ENCODE data around the gene OSBPL7.

OSBPL7 gene

GRCh38 chr17:47821031-47821423 lies 567 bp downstream of the OSBPL7 start:
- Mint-ChIP-seq H3K27ac (peak overlapping the region; percentile 87), H3K27me3 (no peaks in the 10 kb centered on the region), H3K4me3 (peak overlapping the region; percentile 89), H3K36me3 (ENCODE audit: low read depth) (peaks cover 69% of the 10 kb centered on the region), H3K9me3 (no peaks in the 10 kb centered on the region), H3K4me1 (ENCODE audit: low read depth) (peaks cover 43% of the 10 kb centered on the region)
- intact Hi-C loops (cut with micrococcal nuclease) = no loop called here

DNA sequence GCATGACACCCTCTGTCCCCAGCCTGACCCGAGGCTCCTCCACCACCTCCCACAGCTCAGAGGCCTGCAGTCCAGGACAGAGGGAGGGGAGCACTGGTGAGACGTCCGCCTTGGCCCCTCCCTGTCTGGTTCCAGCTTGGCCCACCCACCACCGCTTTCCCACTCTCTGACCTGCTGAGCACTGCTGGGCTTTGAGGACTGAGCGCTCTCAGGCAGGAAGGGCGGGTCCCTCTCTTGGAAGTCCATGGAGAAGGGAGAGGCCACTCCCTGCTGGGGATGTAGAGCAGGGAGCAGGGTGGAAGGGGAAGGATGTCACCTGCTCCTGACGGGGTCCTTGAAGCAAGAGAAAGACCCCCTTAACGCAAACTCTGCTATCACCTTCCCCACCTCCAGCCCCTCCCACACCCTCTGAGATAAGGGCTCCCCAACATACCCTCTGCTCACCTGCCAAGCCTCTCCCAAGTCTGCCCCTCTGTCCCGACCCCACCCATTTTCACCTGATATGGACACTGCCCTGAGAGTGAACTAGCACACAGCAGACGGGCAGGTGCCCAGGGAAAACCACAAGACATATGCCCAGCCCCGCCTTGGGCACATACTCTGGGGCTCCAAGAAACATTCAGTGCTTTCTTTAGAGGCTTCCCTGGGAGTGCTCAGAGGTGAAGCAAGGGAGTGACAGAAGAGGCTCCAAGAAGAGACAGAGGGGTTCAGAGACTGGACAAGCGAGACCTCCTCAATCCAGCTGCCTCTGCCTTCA lies 1.4 kb downstream of the OSBPL7 start:
- no peaks in the 10 kb centered on the region for H3K9me3 Mint-ChIP-seq
- H3K27me3 Mint-ChIP-seq = no peaks in the 10 kb centered on the region
- peaks cover 69% of the 10 kb centered on the region for H3K36me3 Mint-ChIP-seq (ENCODE audit: low read depth)
- H3K4me1 Mint-ChIP-seq (ENCODE audit: low read depth) = peaks cover 43% of the 10 kb centered on the region
- H3K27ac Mint-ChIP-seq = no peak overlapping the region
- H3K4me3 Mint-ChIP-seq = no peak overlapping the region
- intact Hi-C loops (cut with micrococcal nuclease) = no loop called here

GRCh38 chr17:47819475-47819874 lies 2.1 kb downstream of the OSBPL7 start:
- intact Hi-C loops (cut with micrococcal nuclease) = no loop called here
- Mint-ChIP-seq H3K9me3 (no peaks in the 10 kb centered on the region), H3K4me1 (ENCODE audit: low read depth) (peaks cover 43% of the 10 kb centered on the region), H3K27ac (no peak overlapping the region), H3K27me3 (no peaks in the 10 kb centered on the region), H3K4me3 (no peak overlapping the region), H3K36me3 (ENCODE audit: low read depth) (peaks cover 69% of the 10 kb centered on the region)

GRCh38 chr17:47818002-47818695 lies 3.4 kb downstream of the OSBPL7 start:
- intact Hi-C loops (cut with micrococcal nuclease) = no loop called here
- Mint-ChIP-seq H3K4me3 (no peak overlapping the region), H3K27me3 (no peaks in the 10 kb centered on the region), H3K27ac (no peak overlapping the region), H3K4me1 (ENCODE audit: low read depth) (peaks cover 34% of the 10 kb centered on the region), H3K9me3 (no peaks in the 10 kb centered on the region), H3K36me3 (ENCODE audit: low read depth) (peaks cover 65% of the 10 kb centered on the region)

DNA sequence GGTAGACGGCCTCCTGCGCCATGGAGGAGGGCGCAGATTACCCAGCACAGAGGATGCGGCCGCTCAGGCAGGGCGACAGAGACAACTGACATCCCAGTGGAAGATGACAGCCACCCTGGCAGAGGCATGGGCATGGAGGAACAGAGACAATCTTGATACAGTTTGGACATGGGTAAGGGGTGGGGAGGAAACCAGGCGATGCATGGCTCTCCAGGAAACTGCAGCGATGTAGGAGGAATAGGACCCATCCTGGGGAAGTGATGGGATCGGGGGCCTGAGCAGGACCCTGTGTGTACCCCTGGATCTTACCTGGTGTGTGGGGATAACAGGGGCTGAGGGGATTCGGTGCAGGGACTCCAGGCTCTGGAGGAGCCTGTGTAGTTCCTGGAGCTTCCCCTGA lies 4.6 kb downstream of the OSBPL7 start:
- Mint-ChIP-seq H3K4me3 (no peak overlapping the region), H3K4me1 (ENCODE audit: low read depth) (peaks cover 22% of the 10 kb centered on the region), H3K27ac (no peak overlapping the region), H3K27me3 (no peaks in the 10 kb centered on the region), H3K9me3 (no peaks in the 10 kb centered on the region), H3K36me3 (ENCODE audit: low read depth) (peaks cover 74% of the 10 kb centered on the region)
- intact Hi-C loops (cut with micrococcal nuclease) = no loop called here

DNA sequence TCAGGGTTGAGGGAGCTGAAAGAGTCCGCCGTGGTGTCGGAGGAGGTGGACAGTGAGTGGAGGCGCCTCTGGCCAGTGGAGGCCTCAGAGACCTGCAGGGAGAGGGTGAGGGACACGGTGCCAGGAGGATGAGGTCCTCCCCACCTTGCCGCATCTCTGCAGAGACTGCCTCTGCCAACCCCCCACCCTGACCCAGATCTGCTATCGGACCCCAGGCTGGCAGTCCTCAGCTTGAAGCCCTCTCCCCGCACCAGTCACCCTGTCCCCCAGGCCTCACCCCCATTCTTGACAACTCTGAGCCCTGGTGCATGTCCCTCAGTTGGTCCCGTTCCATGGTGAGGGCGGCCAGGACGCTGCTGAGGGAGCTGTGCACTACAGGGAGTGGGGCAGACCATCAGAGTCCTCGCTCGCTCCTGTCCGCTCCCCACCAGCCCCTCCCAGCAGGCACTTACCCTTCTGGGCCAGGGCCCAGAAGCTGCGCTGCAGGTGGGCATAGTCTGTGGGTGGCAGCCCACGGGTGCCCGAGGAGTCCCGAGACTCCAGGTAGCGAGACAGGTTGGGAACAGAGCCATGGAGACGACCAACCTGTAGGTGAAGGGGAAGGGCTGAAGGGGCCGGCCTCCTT lies 5.4 kb downstream of the OSBPL7 start:
- Mint-ChIP-seq H3K4me1 (ENCODE audit: low read depth) (peaks cover 15% of the 10 kb centered on the region), H3K27ac (no peak overlapping the region), H3K4me3 (no peak overlapping the region), H3K27me3 (no peaks in the 10 kb centered on the region), H3K9me3 (no peaks in the 10 kb centered on the region), H3K36me3 (ENCODE audit: low read depth) (peaks cover 76% of the 10 kb centered on the region)
- intact Hi-C loops (cut with micrococcal nuclease) = no loop called here

- Mint-ChIP-seq H3K27me3 (no peaks in the 10 kb centered on the region), H3K9me3 (no peaks in the 10 kb centered on the region), H3K36me3 (ENCODE audit: low read depth) (peaks cover 83% of the 10 kb centered on the region), H3K4me3 (no peak overlapping the region), H3K4me1 (ENCODE audit: low read depth) (peaks cover 6% of the 10 kb centered on the region), H3K27ac (no peak overlapping the region)
- intact Hi-C loops (cut with micrococcal nuclease) = no loop called here
These were observed 6.3 kb downstream of the OSBPL7 start for GRCh38 chr17:47815106-47815918.

GRCh38 chr17:47813512-47814031 lies 8.0 kb downstream of the OSBPL7 start:
- no peaks in the 10 kb centered on the region for H3K9me3 Mint-ChIP-seq
- H3K36me3 Mint-ChIP-seq (ENCODE audit: low read depth) = peaks cover 93% of the 10 kb centered on the region
- H3K4me3 Mint-ChIP-seq = no peak overlapping the region
- intact Hi-C loops (cut with micrococcal nuclease) = no loop called here
- no peaks in the 10 kb centered on the region for H3K4me1 Mint-ChIP-seq (ENCODE audit: low read depth)
- no peak overlapping the region for H3K27ac Mint-ChIP-seq
- no peaks in the 10 kb centered on the region for H3K27me3 Mint-ChIP-seq

- Mint-ChIP-seq H3K4me3 (no peak overlapping the region), H3K4me1 (ENCODE audit: low read depth) (no peaks in the 10 kb centered on the region), H3K9me3 (no peaks in the 10 kb centered on the region), H3K27ac (no peak overlapping the region), H3K27me3 (no peaks in the 10 kb centered on the region), H3K36me3 (ENCODE audit: low read depth) (peaks cover 93% of the 10 kb centered on the region)
- intact Hi-C loops (cut with micrococcal nuclease) = no loop called here
These were observed 8.5 kb downstream of the OSBPL7 start for GRCh38 chr17:47813077-47813476.

- Mint-ChIP-seq H3K4me1 (ENCODE audit: low read depth) (no peaks in the 10 kb centered on the region), H3K36me3 (ENCODE audit: low read depth) (peaks cover 93% of the 10 kb centered on the region), H3K27ac (no peak overlapping the region), H3K9me3 (no peaks in the 10 kb centered on the region), H3K4me3 (no peak overlapping the region), H3K27me3 (no peaks in the 10 kb centered on the region)
- intact Hi-C loops (cut with micrococcal nuclease) = no loop called here
These were observed 9.3 kb downstream of the OSBPL7 start for GRCh38 chr17:47812146-47812920.

- Mint-ChIP-seq H3K4me1 (ENCODE audit: low read depth) (no peaks in the 10 kb centered on the region), H3K4me3 (no peak overlapping the region), H3K27me3 (no peaks in the 10 kb centered on the region), H3K36me3 (ENCODE audit: low read depth) (peaks cover 93% of the 10 kb centered on the region), H3K27ac (no peak overlapping the region), H3K9me3 (no peaks in the 10 kb centered on the region)
- intact Hi-C loops (cut with micrococcal nuclease) = no loop called here
These were observed 9.9 kb downstream of the OSBPL7 start for GRCh38 chr17:47811709-47812108.

- no peaks in the 10 kb centered on the region for H3K9me3 Mint-ChIP-seq
- no peaks in the 10 kb centered on the region for H3K27me3 Mint-ChIP-seq
- intact Hi-C loops (cut with micrococcal nuclease) = no loop called here
- H3K27ac Mint-ChIP-seq = no peak overlapping the region
- H3K4me3 Mint-ChIP-seq = no peak overlapping the region
- peaks cover 91% of the 10 kb centered on the region for H3K36me3 Mint-ChIP-seq (ENCODE audit: low read depth)
- H3K4me1 Mint-ChIP-seq (ENCODE audit: low read depth) = no peaks in the 10 kb centered on the region
These were observed 10.5 kb downstream of the OSBPL7 start for GRCh38 chr17:47810901-47811635.

Data from dendritic cell treated with granulocyte-macrophage colony-stimulating factor and Interleukin-4, amounts not matched to agents 40 ng/mL and 50 ng/mL, for 4 days (primary cell).